RKO (cell line): ENCODE measurements around the gene VTI1A.
A peak's percentile ranks its signal among the peaks of the same experiment; 100 is the strongest.
"Not testable (repeated sequence)": the region's sequence is repeated elsewhere in the genome, so short reads cannot be mapped to it uniquely, and the experiment has no call there.

Source experiments
- DNase-seq: peaks from one replicate; pipeline ENCODE4 v3.0.0-alpha.2; 2016; ENCODE audit warnings: low spot score

VTI1A gene

GRCh38 chr10:112454910-112455779 lies 8.1 kb downstream of the VTI1A start:
- no peak for DNase-seq

DNA sequence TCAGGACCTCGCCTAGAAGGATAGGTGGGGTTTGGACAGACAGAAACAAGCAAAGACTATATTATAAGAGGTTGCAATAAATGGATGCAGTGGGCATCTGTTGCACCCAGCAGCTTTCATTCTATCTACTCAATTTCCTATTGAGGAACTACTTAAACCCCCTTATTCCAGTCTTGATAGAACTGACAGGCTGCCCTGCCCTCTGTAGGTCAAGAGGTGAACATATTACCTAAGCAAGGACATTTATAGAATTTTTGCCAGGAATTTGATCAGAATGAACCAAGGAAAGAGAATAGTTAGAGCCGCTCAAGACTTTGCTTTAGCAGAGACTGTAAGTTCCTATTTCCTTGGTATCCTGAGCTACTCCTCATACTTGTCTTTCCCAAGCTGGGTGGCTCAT lies 9.5 kb downstream of the VTI1A start:
- peak; percentile 36 for DNase-seq

- DNase-seq, result no peak
Measured at GRCh38 chr10:112460366-112460765, 13.4 kb downstream of the VTI1A start.

- peak; percentile 88 for DNase-seq
Measured at GRCh38 chr10:112461029-112461887, 14.2 kb downstream of the VTI1A start.

GRCh38 chr10:112464074-112464473 lies 17.1 kb downstream of the VTI1A start:
- not testable (repeated sequence) for DNase-seq

DNA sequence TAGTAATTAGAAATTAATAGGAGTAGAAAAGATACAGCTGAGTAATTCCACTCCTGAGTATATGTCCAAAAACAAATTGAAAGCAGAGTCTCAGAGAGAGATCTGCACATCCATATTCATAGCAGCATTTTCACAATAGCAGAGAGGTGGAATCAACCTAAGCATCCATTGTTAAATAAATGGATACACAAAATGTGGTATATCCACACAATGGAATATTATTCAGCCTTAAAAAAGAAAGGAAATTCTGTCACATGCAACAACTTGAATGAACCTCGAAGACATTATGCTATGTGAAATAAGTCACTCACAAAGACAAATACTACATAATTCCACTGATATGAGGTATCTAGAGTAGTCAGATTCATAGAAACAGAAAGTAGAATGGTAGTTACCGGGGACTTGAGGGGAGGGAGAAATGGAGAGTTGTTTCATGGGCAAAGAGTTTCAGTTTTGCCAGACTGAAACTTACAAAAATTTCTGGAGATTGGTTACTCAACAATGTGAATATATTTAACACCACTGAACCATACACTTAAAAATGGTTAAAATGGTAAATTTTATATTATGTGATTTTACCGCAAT lies 18.4 kb downstream of the VTI1A start:
- DNase-seq, result no peak

DNA sequence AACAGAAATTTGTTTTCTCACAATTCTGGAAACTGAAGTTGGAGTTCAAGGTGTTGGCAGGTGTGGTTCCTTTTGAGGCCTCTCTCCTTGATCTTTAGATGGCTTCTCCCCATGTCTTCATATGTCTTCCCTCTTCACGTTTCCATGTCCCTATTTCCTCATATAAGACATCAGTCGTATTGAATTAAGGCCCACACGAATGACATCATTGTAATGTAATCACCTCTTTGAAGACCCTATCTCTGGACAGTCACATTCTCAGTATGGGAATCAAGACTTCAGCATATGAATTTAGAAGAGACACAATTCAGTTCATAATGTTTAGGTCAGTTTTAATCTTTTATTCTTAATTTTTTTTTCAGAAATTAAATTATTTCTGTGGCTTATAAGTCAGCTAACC lies 19.8 kb downstream of the VTI1A start:
- no peak for DNase-seq

- DNase-seq, result no peak
Measured at GRCh38 chr10:112467541-112468075, 20.6 kb downstream of the VTI1A start.

DNA sequence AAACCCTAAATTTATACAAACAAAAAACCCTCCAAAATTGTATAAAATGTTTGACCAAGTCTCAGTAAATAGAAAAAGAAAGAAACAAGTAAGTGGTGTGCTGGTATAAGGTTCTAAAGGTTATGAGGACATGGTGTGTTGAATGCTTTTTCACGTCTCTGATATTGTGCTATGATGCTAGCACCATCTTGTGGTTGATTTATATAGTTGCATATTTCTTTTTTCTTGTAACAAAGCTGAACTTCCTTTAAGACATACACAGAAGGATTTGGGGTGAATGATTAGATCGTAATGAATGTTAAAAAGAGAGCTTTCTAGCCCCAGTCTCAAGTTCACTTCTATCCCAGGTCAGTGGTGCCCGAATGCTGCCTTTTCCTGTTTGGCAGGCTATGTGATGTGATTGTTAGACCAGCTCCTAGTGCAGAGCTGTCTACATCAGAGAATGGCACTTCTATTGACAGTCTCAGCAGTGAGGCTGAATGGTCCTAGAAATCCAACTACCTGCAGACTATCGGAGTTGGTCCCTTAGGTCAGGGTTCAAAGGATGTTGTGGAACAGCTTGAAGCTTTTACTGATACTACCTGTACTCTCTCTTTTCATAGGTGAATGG lies 25.0 kb downstream of the VTI1A start:
- DNase-seq, result peak; percentile 83

- DNase-seq, result peak; percentile 26
Measured at GRCh38 chr10:112475575-112476218, 28.7 kb downstream of the VTI1A start.

DNA sequence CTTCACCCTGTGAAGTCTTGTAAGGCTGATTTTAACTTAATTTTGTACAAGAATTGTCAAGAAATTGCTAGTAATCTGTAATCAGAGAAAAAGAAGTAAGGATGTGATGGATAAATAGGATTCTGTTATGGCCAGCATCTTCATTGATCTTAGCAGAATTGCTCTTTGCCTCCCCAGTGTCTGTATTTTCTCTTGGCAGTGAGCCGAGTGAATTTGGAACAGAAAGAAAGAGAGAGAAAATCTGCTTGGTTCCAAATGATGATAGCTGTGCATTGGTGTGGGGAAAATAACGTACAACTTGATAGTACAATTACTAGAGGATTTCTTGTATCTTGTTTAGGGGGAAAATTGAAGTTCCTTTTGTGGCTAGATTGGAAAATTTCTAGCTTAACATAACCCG lies 34.6 kb downstream of the VTI1A start:
- no peak for DNase-seq

- no peak for DNase-seq
Measured at GRCh38 chr10:112484399-112484798, 37.4 kb downstream of the VTI1A start.

- DNase-seq, result no peak
Measured at GRCh38 chr10:112487964-112488363, 40.9 kb downstream of the VTI1A start.

- no peak for DNase-seq
Measured at GRCh38 chr10:112490545-112490944, 43.5 kb downstream of the VTI1A start.

DNA sequence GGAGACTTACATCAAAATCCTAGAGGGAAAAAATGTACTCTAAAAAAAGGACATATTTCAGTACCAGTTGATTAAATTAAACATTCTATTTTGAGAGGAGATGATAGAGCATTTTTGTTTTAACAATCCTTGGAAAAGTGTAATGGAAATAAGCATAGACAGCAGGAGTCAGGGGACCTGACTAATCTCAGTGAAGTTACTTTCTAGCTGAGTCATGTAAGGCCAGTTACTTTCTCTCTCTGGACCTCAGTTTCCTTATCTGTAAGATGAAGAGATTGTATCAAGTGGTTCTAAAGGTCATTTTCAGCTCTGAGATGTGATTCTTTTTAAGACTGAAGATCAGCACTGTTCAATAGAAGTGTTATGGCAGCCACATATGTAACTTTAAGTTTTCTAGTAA lies 44.1 kb downstream of the VTI1A start:
- no peak for DNase-seq

- no peak for DNase-seq
Measured at GRCh38 chr10:112492736-112493135, 45.7 kb downstream of the VTI1A start.

DNA sequence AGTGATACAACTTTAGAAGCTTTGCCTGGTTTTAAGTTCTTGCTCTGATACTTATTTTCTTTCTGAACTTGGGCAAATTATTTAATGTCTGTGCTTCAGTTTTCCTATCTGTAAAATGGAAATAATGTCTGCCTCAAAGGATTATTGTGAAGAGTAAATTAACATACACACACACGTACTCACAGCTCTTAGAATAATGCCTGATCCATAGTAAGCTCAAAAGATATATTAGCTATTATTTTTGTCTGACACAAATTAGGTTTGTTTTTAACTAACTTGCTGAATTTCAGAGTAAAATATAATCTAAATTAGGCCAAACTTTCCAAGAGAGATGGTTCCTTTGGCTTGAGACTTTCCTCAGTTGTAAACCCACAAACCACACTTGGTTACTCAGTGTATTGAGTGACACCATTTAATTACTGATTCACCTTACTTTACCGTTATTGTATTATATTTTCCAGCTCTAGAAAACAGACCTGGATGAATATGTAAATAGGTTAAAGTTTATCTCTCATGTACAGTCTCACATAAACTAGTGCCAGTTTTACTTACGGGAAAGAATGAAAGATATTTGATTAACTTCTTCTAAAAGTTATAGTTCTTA lies 50.4 kb downstream of the VTI1A start:
- DNase-seq, result no peak

- DNase-seq, result no peak
Measured at GRCh38 chr10:112498806-112499205, 51.8 kb downstream of the VTI1A start.

DNA sequence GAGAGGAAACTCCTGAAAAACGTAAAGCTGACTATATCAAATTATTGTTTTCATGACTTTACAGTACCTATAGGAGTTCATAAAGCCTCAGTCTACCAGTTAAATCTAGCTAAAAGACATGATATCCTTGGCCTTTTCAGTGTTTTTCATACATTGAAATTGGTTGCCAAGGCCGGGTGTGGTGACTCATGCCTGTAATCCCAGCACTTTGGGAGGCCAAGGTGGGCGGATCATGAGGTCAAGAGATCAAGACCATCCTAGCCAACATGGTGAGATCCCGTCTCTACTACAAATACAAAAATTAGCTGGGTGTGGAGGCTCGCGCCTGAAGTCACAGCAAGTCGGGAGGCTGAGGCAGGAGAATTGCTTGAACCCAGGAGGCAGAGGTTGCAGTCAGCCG lies 53.0 kb downstream of the VTI1A start:
- not testable (repeated sequence) for DNase-seq

DNA sequence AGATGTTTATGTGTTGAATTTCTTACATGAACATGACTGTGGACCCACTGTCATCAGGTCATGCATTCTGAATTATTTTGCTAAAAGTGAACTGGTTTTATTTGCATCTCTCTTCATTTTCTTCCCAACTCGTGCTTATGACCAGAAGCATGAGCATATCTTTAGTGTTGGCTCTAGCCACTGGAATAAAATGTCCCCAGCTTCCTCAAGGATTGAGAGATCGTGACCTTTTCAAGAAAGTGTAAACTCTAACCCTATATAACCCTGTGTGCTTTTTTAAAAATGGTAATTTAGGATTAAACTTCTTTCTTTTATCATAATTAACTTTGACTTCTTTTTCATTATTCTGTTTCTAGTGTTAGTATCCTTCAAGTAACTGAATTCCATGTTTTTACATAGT lies 55.5 kb downstream of the VTI1A start:
- no peak for DNase-seq

DNA sequence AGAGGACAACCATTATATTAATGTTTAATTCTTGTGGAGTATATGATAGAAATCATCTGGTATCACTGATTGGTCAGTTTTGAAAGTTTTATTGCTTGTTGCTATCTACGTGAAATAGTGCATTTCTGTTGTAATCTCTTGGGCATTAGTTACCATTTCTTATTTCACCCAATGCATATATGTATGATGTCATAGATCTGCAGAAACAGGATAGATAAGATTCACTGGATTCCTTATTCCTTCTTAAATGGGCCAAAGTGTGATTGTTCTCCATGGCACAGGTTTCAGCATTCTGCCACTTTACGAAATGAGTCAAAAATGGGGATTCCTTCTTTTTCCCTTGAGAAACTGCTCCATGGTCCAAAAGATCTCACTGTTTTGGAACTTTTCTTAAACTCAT lies 56.6 kb downstream of the VTI1A start:
- no peak for DNase-seq
